GM23338 (cell line): ENCODE results near the gene PIK3R5. TPM values are rescaled to one million over a fixed set of nuclear protein-coding genes. Genes with fewer than 3 reads are reported as not detected.

ENCODE experiments used
- ATAC-seq: fragments of 200-7000 bp; cut with Tn5 transposase; 3 replicates; pipeline ENCODE4 v1.9.1; 2020
- DNase-seq: peaks from one replicate; pipeline ENCODE4 v3.0.0-alpha.2; 2015; ENCODE audit warnings: low spot score
- H2AFZ ChIP-seq: fragments of 200-600 bp; sonication (generic); 2 replicates; pipeline ENCODE4 v1.8.0; 2016; ENCODE audit warnings: antibody characterized with exemption, mild to moderate bottlenecking, moderate library complexity
- H3F3A ChIP-seq: fragments of 200-600 bp; sonication (generic); replicated peaks from 2 replicates; pipeline ENCODE4 v1.8.0; 2017; ENCODE audit warnings: antibody characterized with exemption, mixed run types, low read depth
- H3K27ac ChIP-seq: fragments of 200-600 bp; sonication (generic); 2 replicates; pipeline ENCODE4 v1.6.1; 2016; ENCODE audit warnings: low read depth
- H3K27me3 ChIP-seq: fragments of 200-600 bp; sonication (generic); 2 replicates; pipeline ENCODE4 v1.8.0; 2016; ENCODE audit warnings: mild to moderate bottlenecking, mixed run types, moderate library complexity; ENCODE audit not compliant: insufficient read depth
- H3K36me3 ChIP-seq: fragments of 200-600 bp; sonication (generic); 2 replicates; pipeline ENCODE4 v1.8.0; 2016; ENCODE audit warnings: mild to moderate bottlenecking; ENCODE audit not compliant: insufficient read depth
- H3K4me1 ChIP-seq: fragments of 200-600 bp; sonication (generic); 2 replicates; pipeline ENCODE4 v1.8.0; 2016; ENCODE audit warnings: mild to moderate bottlenecking, moderate library complexity; ENCODE audit not compliant: insufficient read depth
- H3K4me2 ChIP-seq: fragments of 200-600 bp; sonication (generic); 2 replicates; pipeline ENCODE4 v1.7.1; 2017; ENCODE audit warnings: mixed run types
- H3K4me3 ChIP-seq: fragments of 200-600 bp; sonication (generic); 2 replicates; pipeline ENCODE4 v1.6.1; 2016; ENCODE audit warnings: mixed run types
- H3K79me2 ChIP-seq: fragments of 200-600 bp; sonication (generic); replicated peaks from 2 replicates; pipeline ENCODE4 v1.8.0; 2017; ENCODE audit warnings: mild to moderate bottlenecking; ENCODE audit not compliant: insufficient read depth
- H3K9me2 ChIP-seq: fragments of 200-600 bp; sonication (generic); 2 replicates; pipeline ENCODE4 v1.8.0; 2017; ENCODE audit not compliant: insufficient read depth
- H4K20me1 ChIP-seq: fragments of 200-600 bp; sonication (generic); replicated peaks from 2 replicates; pipeline ENCODE4 v1.8.0; 2017; ENCODE audit warnings: mild to moderate bottlenecking; ENCODE audit not compliant: insufficient read depth
- H3K27ac Mint-ChIP-seq: 2 replicates; pipeline ENCODE4 v1.8.0; 2020; ENCODE audit warnings: inconsistent platforms, mild to moderate bottlenecking, moderate library complexity, mixed read lengths
- H3K27me3 Mint-ChIP-seq: 3 replicates; pipeline ENCODE4 v1.8.0; 2022; ENCODE audit warnings: low read depth, mild to moderate bottlenecking, moderate library complexity, mixed read lengths, inconsistent platforms; ENCODE audit not compliant: insufficient read depth, poor library complexity
- H3K36me3 Mint-ChIP-seq: 3 replicates; pipeline ENCODE4 v1.8.0; 2021; ENCODE audit warnings: low read depth, mild to moderate bottlenecking, inconsistent platforms, moderate library complexity, mixed read lengths
- H3K4me1 Mint-ChIP-seq: 3 replicates; pipeline ENCODE4 v1.8.0; 2020; ENCODE audit warnings: mild to moderate bottlenecking, inconsistent platforms, mixed read lengths
- H3K4me3 Mint-ChIP-seq: 3 replicates; pipeline ENCODE4 v1.8.0; 2021; ENCODE audit warnings: moderate library complexity, mild to moderate bottlenecking, inconsistent platforms, mixed read lengths
- H3K9me3 Mint-ChIP-seq: 3 replicates; pipeline ENCODE4 v1.8.0; 2020; ENCODE audit warnings: moderate library complexity, mild to moderate bottlenecking, inconsistent platforms, mixed read lengths
- CREB1 ChIP-seq: fragments of 250-450 bp; sonication (Bioruptor Pico); IDR thresholded peaks from 2 replicates; pipeline ENCODE4 v1.5.0; 2020; ENCODE audit warnings: low read depth, mild to moderate bottlenecking, moderate library complexity
- CTCF ChIP-seq, 2 experiments: fragments of 200-600 bp in 1 of 2; sonication (generic) in 1 of 2; conservative IDR thresholded peaks; 2 replicates each; pipeline versions ENCODE4 v1.5.1 to v1.6.1; 2016 to 2017; ENCODE audit warnings: antibody characterized with exemption in 2 of 2, low read depth in 2 of 2, mild to moderate bottlenecking in 2 of 2, moderate library complexity in 1 of 2
- ETS1 ChIP-seq: IDR thresholded peaks from 2 replicates; pipeline ENCODE4 v1.6.1; 2016; ENCODE audit warnings: antibody characterized with exemption
- EZH2phosphoT487 ChIP-seq: fragments of 200-600 bp; sonication (generic); IDR thresholded peaks from one replicate; pipeline ENCODE4 v1.8.1; 2018; ENCODE audit warnings: antibody characterized with exemption; ENCODE audit not compliant: unreplicated experiment
- POLR2AphosphoS5 ChIP-seq: IDR thresholded peaks from 2 replicates; pipeline ENCODE4 v1.6.1; 2016; ENCODE audit warnings: antibody characterized with exemption, low read depth
- REST ChIP-seq: IDR thresholded peaks from one replicate; pipeline ENCODE4 v1.6.1; 2018; ENCODE audit warnings: antibody characterized with exemption; ENCODE audit not compliant: unreplicated experiment
- STAT1 ChIP-seq: IDR thresholded peaks from one replicate; pipeline ENCODE4 v1.6.1; 2016; ENCODE audit warnings: antibody characterized with exemption; ENCODE audit not compliant: unreplicated experiment
- ZNF114 ChIP-seq: fragments of 250-450 bp; sonication (Bioruptor Pico); IDR thresholded peaks from 2 replicates; pipeline ENCODE4 v1.5.0; 2020; ENCODE audit warnings: mild to moderate bottlenecking, moderate library complexity
- ZNF331 ChIP-seq: fragments of 250-450 bp; sonication (Bioruptor Pico); IDR thresholded peaks from 2 replicates; pipeline ENCODE4 v1.5.0; 2020; ENCODE audit warnings: low read depth, mild to moderate bottlenecking, moderate library complexity
- ZNF462 ChIP-seq: fragments of 250-450 bp; sonication (Bioruptor Pico); IDR thresholded peaks from 2 replicates; pipeline ENCODE4 v1.5.0; 2020; ENCODE audit warnings: mild to moderate bottlenecking, moderate library complexity
- polyA plus RNA-seq: library from polyadenylated mRNA; unstranded; fragments of >200 nt; fragmentation: Nextera tagmentation; extraction: Ambion mirVana; gene quantifications from 2 replicates; pipeline ENCODE4 v1.2.1, GENCODE V29; 2016
- total RNA-seq: library from RNA; depleted of rRNA; stranded (reverse); fragments of >200 nt; shearing (Covaris generic); gene quantifications from 2 replicates; pipeline ENCODE4 v1.2.3, GENCODE V29; 2014

PIK3R5 gene
- total and polyA plus RNA-seq, 2 experiments from 2014 or later = 1.7 to 9.4 TPM

- no peak for TF ChIP-seq ETS1
- TF ChIP-seq ZNF331 (CRISPR knock-in tag) = no peak
- TF ChIP-seq ZNF114 (CRISPR knock-in tag) = no peak
- no peak for TF ChIP-seq EZH2phosphoT487
- no peak for TF ChIP-seq REST
- TF ChIP-seq CTCF (conservative IDR thresholded peaks at IDR 0.05; ENCODE audit: low read depth in 2 of 2) = no peak
- no peak for TF ChIP-seq STAT1
Measured at GRCh38 chr17:8844229-8845218, 121.0 kb downstream of the PIK3R5 start (continued).

- DNase-seq (no peak), ATAC-seq (no peak)
- Histone ChIP-seq H3K9me2 (0 out of 2 replicates have a peak, but pooled peaks cover 3% of the 10 kb centered on the region), H3K4me1 (no peaks in the 10 kb centered on the region), H3K4me2 (no peak overlapping the region), H2AFZ (no peak overlapping the region; the same call in 1 of the 2 replicates), H3K27ac (no peak overlapping the region), H3K4me3 (no peak overlapping the region), H3K79me2 (no peaks in the 10 kb centered on the region), H3K36me3 (no peaks in the 10 kb centered on the region; the same call in 1 of the 2 replicates), H3K27me3 (no peaks in the 10 kb centered on the region), H4K20me1 (no peaks in the 10 kb centered on the region), H3F3A (no peaks in the 10 kb centered on the region)
- no peak overlapping the region for H3K27ac Mint-ChIP-seq
- peaks cover 6% of the 10 kb centered on the region for H3K27me3 Mint-ChIP-seq
- H3K4me1 Mint-ChIP-seq = peaks cover 4% of the 10 kb centered on the region; the same call in 1 of the 3 replicates
- no peak overlapping the region for H3K4me3 Mint-ChIP-seq
- no peaks in the 10 kb centered on the region for H3K36me3 Mint-ChIP-seq
- no peaks in the 10 kb centered on the region for H3K9me3 Mint-ChIP-seq
- TF ChIP-seq STAT1 (no peak), ZNF462 (no peak), ZNF114 (CRISPR knock-in tag) (no peak), POLR2AphosphoS5 (no peak), CREB1 (CRISPR knock-in tag) (no peak)
Measured at GRCh38 chr17:8843344-8843743, 122.2 kb downstream of the PIK3R5 start.
